ENCODE data around the gene SUPT20H. TPM values are rescaled to one million over a fixed set of nuclear protein-coding genes. Genes with fewer than 3 reads are reported as not detected.

SUPT20H gene
- 25.9 and 57.1 TPM in 2 replicates for total RNA-seq

DNA sequence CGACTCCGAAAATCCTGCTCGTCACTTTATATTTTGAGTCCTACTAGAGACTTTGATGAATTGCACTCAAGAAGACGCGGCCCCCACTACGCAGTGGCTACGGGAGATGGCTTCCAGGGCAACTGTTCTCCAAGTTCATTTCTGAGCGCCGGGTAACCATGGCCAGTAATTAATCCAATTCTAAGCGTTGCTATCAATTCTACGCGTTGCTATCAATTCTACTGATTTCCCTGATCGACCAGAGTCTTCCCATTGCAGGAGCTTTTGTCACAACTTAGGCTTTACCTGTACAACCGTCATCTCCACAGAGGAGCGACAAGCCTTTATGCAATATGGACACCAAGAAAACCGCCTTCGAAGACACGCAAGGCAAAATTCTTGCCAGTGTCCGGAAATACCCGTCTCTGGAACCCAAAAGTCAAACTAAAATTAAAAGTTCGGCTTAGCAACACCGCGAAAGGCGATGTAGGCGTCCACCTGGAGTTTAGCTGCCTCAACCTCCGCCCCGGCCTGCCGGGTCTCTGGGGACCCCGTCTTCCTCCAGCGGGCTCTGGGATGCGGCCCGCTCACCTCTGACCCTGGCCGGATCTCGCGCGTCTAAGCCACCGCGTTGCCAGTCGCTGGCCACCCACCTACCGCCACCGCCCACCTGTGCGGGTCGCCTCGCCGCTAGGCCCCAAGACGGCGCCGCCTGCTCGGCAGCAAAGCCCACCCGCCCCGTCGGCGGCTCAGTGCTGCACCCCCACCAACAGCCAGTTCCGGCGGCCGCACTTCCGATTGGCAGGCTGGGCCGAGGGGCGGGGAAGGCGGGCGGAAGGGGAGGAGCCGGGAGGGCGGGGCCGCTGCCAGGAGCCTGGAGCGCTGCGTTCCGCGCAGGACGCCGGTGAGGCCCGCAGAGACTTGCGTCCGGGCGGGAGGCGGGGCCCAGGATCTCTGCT lies at the start of gene SUPT20H:
Gene SUPT20H (minus strand): TSS at position 779 of the 938 bp plus-strand sequence. CDS start 8,198 bp downstream, outside the sequence.

DNA sequence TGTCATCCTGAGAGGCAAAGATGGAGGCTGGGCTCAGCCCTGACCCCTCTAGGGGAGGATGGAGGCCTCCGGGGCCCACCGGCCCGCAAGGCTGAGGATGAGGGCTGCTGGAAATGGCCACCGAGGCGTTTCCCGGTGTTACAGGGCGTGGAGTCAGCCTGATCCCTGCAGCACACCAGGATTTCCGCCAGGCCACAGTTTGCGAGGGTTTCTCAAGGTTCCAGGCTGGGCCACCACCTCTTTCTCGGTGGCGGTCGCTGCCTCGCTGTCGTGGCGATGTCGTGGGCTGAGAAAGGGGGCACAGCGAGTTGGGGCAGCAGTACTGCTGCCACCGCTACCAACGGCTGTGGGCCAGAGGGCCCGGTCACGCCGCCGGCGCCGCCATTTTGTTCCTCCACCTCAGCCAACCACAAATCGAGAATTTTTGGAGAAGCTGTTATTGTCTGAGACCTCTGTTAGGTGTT lies 45.8 kb upstream of the SUPT20H start, which contains the start of gene CSNK1A1L:
Gene CSNK1A1L (minus strand): TSS at position 414 of the 464 bp plus-strand sequence. CDS start 408 bp downstream, at position 6.

DNA sequence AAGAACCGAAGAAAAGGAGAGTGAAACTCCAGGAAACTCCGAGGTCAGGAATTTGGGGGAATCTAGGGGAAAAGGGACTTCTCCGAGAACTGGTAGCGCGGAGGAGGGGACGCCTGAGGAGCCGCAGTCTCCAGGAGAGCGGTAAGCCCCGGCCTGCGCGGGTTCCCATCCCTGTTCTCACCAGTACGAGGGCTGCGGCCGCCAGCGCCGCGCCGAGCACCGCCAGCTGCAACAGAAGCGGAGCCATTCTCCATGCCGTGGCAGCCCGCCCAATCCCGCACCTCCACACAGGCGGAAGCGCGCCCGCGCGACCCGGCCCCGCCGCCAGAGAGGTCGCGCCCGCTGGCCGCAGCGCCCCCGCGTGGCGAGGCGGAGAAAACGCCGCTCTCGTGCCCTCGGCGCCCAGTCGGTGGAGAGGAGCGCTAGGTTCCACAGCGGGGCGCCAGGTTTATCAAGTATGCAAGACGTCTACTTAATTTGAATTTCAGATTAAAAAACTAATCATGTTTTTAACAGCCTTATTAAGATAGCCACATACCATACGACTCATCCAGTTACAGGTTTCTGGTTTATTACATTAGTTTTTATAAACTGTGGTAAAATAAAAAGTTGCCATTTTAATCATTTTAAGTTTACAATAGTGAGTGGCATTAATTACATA lies 60.3 kb downstream of the SUPT20H start, which contains the start of gene ALG5:
Gene ALG5 (minus strand): TSS at position 287 of the 661 bp plus-strand sequence. CDS start 40 bp downstream, at position 247.

Other genes starting within 250 kb of the SUPT20H start
- gene RFXAP, start 240.5 kb downstream of the SUPT20H start, total RNA-seq = 1.1 and 2.6 TPM in 2 replicates
- gene SMAD9, start 139.4 kb downstream of the SUPT20H start, total RNA-seq = 2.3 and 9.6 TPM in 2 replicates
- 28.3 and 35.4 TPM in 2 replicates for gene ALG5, start 60.3 kb downstream of the SUPT20H start, total RNA-seq
- 25.6 and 27.3 TPM in 2 replicates for gene EXOSC8, start 58.9 kb downstream of the SUPT20H start, total RNA-seq
- gene CSNK1A1L, start 46.0 kb upstream of the SUPT20H start, total RNA-seq = not detected in 2 replicates